ENCODE data around the gene SCN4B.

GRCh38 chr11:118091690-118092089 is 60.9 kb downstream of the SCN4B start:
- TF ChIP-seq ATF3 (IDR thresholded peaks at IDR 0.05; ENCODE audit: insufficient read depth, low read depth, low read length) (no peak), USF2 (IDR thresholded peaks at IDR 0.05; ENCODE audit: low read length) (no peak), CTCF (IDR thresholded peaks at IDR 0.05; ENCODE audit: control extremely low read depth in 1 of 3, insufficient read depth in 1 of 3, low read depth in 1 of 3, low read length in 3 of 3) (no peak)

Measured in H1 (cell line).